Panc1 (cell line): Measurements from ENCODE around the gene LYST. TPM values are rescaled to one million over a fixed set of nuclear protein-coding genes. Genes with fewer than 3 reads are reported as not detected.
A peak's percentile ranks its signal among the peaks of the same experiment; 100 is the strongest.

ENCODE experiments used
- ATAC-seq: fragments of 200-7000 bp; cut with Tn5 transposase; 2 replicates; pipeline ENCODE4 v1.9.1; 2020; ENCODE audit warnings: mild to moderate bottlenecking, moderate library complexity
- BruUV-seq: library from RNA; stranded (reverse); fragments of 400-500 nt; replicated peaks from 2 replicates; lab custom pipeline; 2021; lab: Mats Ljungman, UMichigan
- CTCF ChIA-PET: fragments of 300-600 bp; sonication (Branson Sonifier 250); formaldehyde crosslinking; loops from one replicate; lab custom pipeline; 2022; ENCODE audit warnings: antibody characterized with exemption; lab: Charles Lee
- POLR2A ChIA-PET: fragments of 300-600 bp; sonication (Branson Sonifier 250); formaldehyde crosslinking; loops from one replicate; lab custom pipeline; 2022; ENCODE audit warnings: antibody characterized with exemption; lab: Charles Lee
- DNase-seq: peaks from one replicate; pipeline ENCODE4 v3.0.0-alpha.2; 2010; ENCODE audit warnings: low read depth, low spot score
- H3K27ac ChIP-seq: 2 replicates; pipeline ENCODE4 v1.5.1; 2011; ENCODE audit warnings: mild to moderate bottlenecking, low read length, inconsistent platforms
- H3K27me3 ChIP-seq: fragments of 200-500 bp; sonication (Bioruptor generic); 2 replicates; pipeline ENCODE4 v1.6.0; 2014; ENCODE audit warnings: low read length, inconsistent platforms; ENCODE audit not compliant: control insufficient read depth, insufficient read depth
- H3K36me3 ChIP-seq: fragments of 200-500 bp; sonication (Bioruptor generic); 2 replicates; pipeline ENCODE4 v1.5.1; 2014; ENCODE audit warnings: inconsistent platforms, mild to moderate bottlenecking, low read length, moderate library complexity; ENCODE audit not compliant: control insufficient read depth, insufficient read depth
- H3K4me1 ChIP-seq: 2 replicates; pipeline ENCODE4 v1.5.1; 2011; ENCODE audit warnings: inconsistent platforms, mild to moderate bottlenecking, low read length, moderate library complexity; ENCODE audit not compliant: control insufficient read depth, insufficient read depth
- H3K4me3 ChIP-seq, 2 experiments: 2 replicates each; pipeline ENCODE4 v1.5.1; 2011 to 2012; ENCODE audit warnings: low read depth in 2 of 2, low read length in 2 of 2, mild to moderate bottlenecking in 2 of 2, inconsistent platforms in 1 of 2, moderate library complexity in 1 of 2
- H3K9me3 ChIP-seq: fragments of 200-500 bp; sonication (Bioruptor generic); 2 replicates; pipeline ENCODE4 v1.5.1; 2014; ENCODE audit warnings: low read depth, mild to moderate bottlenecking, inconsistent platforms, low read length, moderate library complexity; ENCODE audit not compliant: control insufficient read depth, insufficient read depth
- CTCF ChIP-seq: fragments of 450-650 bp; IDR thresholded peaks from 2 replicates; pipeline ENCODE4 v1.5.1; 2017; ENCODE audit warnings: mild to moderate bottlenecking
- POLR2AphosphoS5 ChIP-seq: IDR thresholded peaks from 2 replicates; pipeline ENCODE4 v1.6.1; 2012; ENCODE audit warnings: mild to moderate bottlenecking, low read depth, low read length, moderate library complexity
- REST ChIP-seq, 2 experiments: IDR thresholded peaks; 2 replicates each; pipeline ENCODE4 v1.6.1; 2011 to 2012; ENCODE audit warnings: low read depth in 2 of 2, control low read depth in 1 of 2, low read length in 1 of 2, mild to moderate bottlenecking in 1 of 2, moderate library complexity in 1 of 2; ENCODE audit not compliant: insufficient read depth in 1 of 2
- SIN3A ChIP-seq: IDR thresholded peaks from 2 replicates; pipeline ENCODE4 v1.6.1; 2012; ENCODE audit warnings: low read depth, mild to moderate bottlenecking, low read length, moderate library complexity, borderline replicate concordance; ENCODE audit not compliant: insufficient read depth
- TCF7L2 ChIP-seq: IDR thresholded peaks from 2 replicates; pipeline ENCODE4 v1.6.1; 2011; ENCODE audit warnings: mild to moderate bottlenecking, low read depth, low read length, inconsistent platforms
- in situ Hi-C: cut with HindIII; loops from 2 replicates; pipeline ENCODE4 v1.10.0; 2016; ENCODE audit warnings: low sequenced_read_pairs, low pct_unique_long_range_greater_than_20kb
- intact Hi-C: fragments of 100-400 bp; cut with micrococcal nuclease; formaldehyde crosslinking; loops from one replicate; pipeline ENCODE4 v1.10.0; 2022; ENCODE audit not compliant: unreplicated experiment
- total RNA-seq: library from RNA; stranded (reverse); gene quantifications from one replicate; pipeline ENCODE4 v1.2.1, GENCODE V29; 2021; ENCODE audit not compliant: unreplicated experiment

The LYST gene
- total RNA-seq, 1 experiment from 2014 or later: 75.2 TPM

- CTCF ChIA-PET: interaction anchor here (2.2 kb wide), 1 partner anchor 104 kb away, joined by 6 read pairs; no protein-coding TSS in a partner anchor
- Histone ChIP-seq H3K36me3 (peaks cover 3% of the 10 kb centered on the region; the same call in 1 of the 2 replicates), H3K4me1 (peaks cover 32% of the 10 kb centered on the region), H3K9me3 (no peaks in the 10 kb centered on the region), H3K27me3 (no peaks in the 10 kb centered on the region), H3K27ac (peak overlapping the region; percentile 87), H3K4me3 (peak overlapping the region; percentile 76 to 82)
- BruUV-seq: no TSS peak
- no peak for TF ChIP-seq SIN3A
- TF ChIP-seq TCF7L2: no peak
- no peak for TF ChIP-seq CTCF
- TF ChIP-seq POLR2AphosphoS5: no peak
- TF ChIP-seq REST (IDR thresholded peaks at IDR 0.05; ENCODE audit: insufficient read depth in 1 of 2, low read depth in 2 of 2, low read length in 1 of 2): no peak
- POLR2A ChIA-PET: interaction anchor here (0.7 kb wide), 1 partner anchor 15 kb away, joined by 3 read pairs; no protein-coding TSS in a partner anchor
- DNase-seq: no peak
- in situ Hi-C loops (no loop called here), intact Hi-C loops (loop anchor here (5.0 kb wide), 2 partner anchors 49 to 104 kb away; no protein-coding TSS in a partner anchor)
- ATAC-seq: no peak
Observed at GRCh38 chr1:235867903-235868469, 1.3 kb upstream of the LYST start.

- H3K4me1 ChIP-seq: peaks cover 39% of the 10 kb centered on the region
- no peaks in the 10 kb centered on the region for H3K27me3 ChIP-seq
- H3K27ac ChIP-seq: peak overlapping the region; percentile 87
- DNase-seq (peak; percentile 75), ATAC-seq (peak; percentile 89)
- H3K9me3 ChIP-seq: no peaks in the 10 kb centered on the region
- CTCF ChIA-PET: interaction anchor here (2.8 kb wide), 1 partner anchor 105 kb away, joined by 16 read pairs; no protein-coding TSS in a partner anchor
- H3K4me3 ChIP-seq: peak overlapping the region; percentile 76 to 82
- POLR2A ChIA-PET: interaction anchor here (0.6 to 0.8 kb wide), 3 partner anchors 16 to 27 kb away, joined by 3 to 5 read pairs (median 4); no protein-coding TSS in a partner anchor
- in situ Hi-C loops: no loop called here
- TF ChIP-seq POLR2AphosphoS5: peak; percentile 39
- TF ChIP-seq CTCF: no peak
- TF ChIP-seq SIN3A: peak; percentile 10; the same call in 1 of the 2 replicates
- TF ChIP-seq REST (IDR thresholded peaks at IDR 0.05; ENCODE audit: insufficient read depth in 1 of 2, low read depth in 2 of 2, low read length in 1 of 2): no peak
- peak; percentile 59 for TF ChIP-seq TCF7L2
- intact Hi-C loops: loop anchor here (5.0 kb wide), 2 partner anchors 50 to 105 kb away; no protein-coding TSS in a partner anchor
- BruUV-seq: TSS peak; percentile 96
- peaks cover 3% of the 10 kb centered on the region; the same call in 1 of the 2 replicates for H3K36me3 ChIP-seq
Observed at GRCh38 chr1:235866913-235867845, 473 bp upstream of the LYST start.
